ENCODE results near the gene NOTCH1.
"Not testable (repeated sequence)": the region's sequence is repeated elsewhere in the genome, so short reads cannot be mapped to it uniquely, and the experiment has no call there.

The NOTCH1 gene

GRCh38 chr9:136561779-136562178, 15.9 kb upstream of the NOTCH1 start (continued):
- TF ChIP-seq POU6F1 (CRISPR knock-in tag; IDR thresholded peaks at IDR 0.05; ENCODE audit: borderline replicate concordance, low read depth) (no peak), BACH2 (CRISPR knock-in tag; IDR thresholded peaks at IDR 0.05; ENCODE audit: borderline replicate concordance) (no peak), ESRRG (CRISPR knock-in tag; IDR thresholded peaks at IDR 0.05) (no peak), ZFP3 (CRISPR knock-in tag; IDR thresholded peaks at IDR 0.05) (no peak), ISL1 (CRISPR knock-in tag; IDR thresholded peaks at IDR 0.05) (no peak), CREB5 (CRISPR knock-in tag; IDR thresholded peaks at IDR 0.05; ENCODE audit: low read depth) (no peak), CSDC2 (CRISPR knock-in tag; IDR thresholded peaks at IDR 0.05) (no peak), ZNF565 (CRISPR knock-in tag; conservative IDR thresholded peaks at IDR 0.05; ENCODE audit: low read depth) (no peak)

- TF ChIP-seq CSRNP3 (CRISPR knock-in tag; IDR thresholded peaks at IDR 0.05) = no peak
- no peak for TF ChIP-seq BACH2 (CRISPR knock-in tag; IDR thresholded peaks at IDR 0.05; ENCODE audit: borderline replicate concordance)
- TF ChIP-seq ZNF70 (CRISPR knock-in tag; IDR thresholded peaks at IDR 0.05) = no peak
- no peak for TF ChIP-seq ARNTL (CRISPR knock-in tag; IDR thresholded peaks at IDR 0.05; ENCODE audit: borderline replicate concordance, low read depth)
- TF ChIP-seq GLIS3 (CRISPR knock-in tag; IDR thresholded peaks at IDR 0.05) = no peak
- TF ChIP-seq PPARA (CRISPR knock-in tag; IDR thresholded peaks at IDR 0.05; ENCODE audit: borderline replicate concordance) = no peak
- no peak for TF ChIP-seq TOX (CRISPR knock-in tag; IDR thresholded peaks at IDR 0.05; ENCODE audit: borderline replicate concordance)
- TF ChIP-seq ZFP3 (CRISPR knock-in tag; IDR thresholded peaks at IDR 0.05) = no peak
- TF ChIP-seq ZNF8 (CRISPR knock-in tag; IDR thresholded peaks at IDR 0.05) = no peak
- TF ChIP-seq PATZ1 (CRISPR knock-in tag; IDR thresholded peaks at IDR 0.05; ENCODE audit: borderline replicate concordance) = no peak
- TF ChIP-seq TSHZ2 (CRISPR knock-in tag; IDR thresholded peaks at IDR 0.05) = no peak
- TF ChIP-seq CREB5 (CRISPR knock-in tag; IDR thresholded peaks at IDR 0.05; ENCODE audit: low read depth) = no peak
- no peak for TF ChIP-seq TCF4 (CRISPR knock-in tag; IDR thresholded peaks at IDR 0.05; ENCODE audit: borderline replicate concordance)
- TF ChIP-seq ZNF565 (CRISPR knock-in tag; conservative IDR thresholded peaks at IDR 0.05; ENCODE audit: low read depth) = no peak
- TF ChIP-seq ZC3H10 (CRISPR knock-in tag; IDR thresholded peaks at IDR 0.05) = no peak
- TF ChIP-seq SNAI2 (CRISPR knock-in tag; IDR thresholded peaks at IDR 0.05) = no peak
- TF ChIP-seq ISL1 (CRISPR knock-in tag; IDR thresholded peaks at IDR 0.05) = no peak
- TF ChIP-seq CSDC2 (CRISPR knock-in tag; IDR thresholded peaks at IDR 0.05) = no peak
- no peak for TF ChIP-seq RARB (CRISPR knock-in tag; IDR thresholded peaks at IDR 0.05)
- TF ChIP-seq ZFP30 (CRISPR knock-in tag; IDR thresholded peaks at IDR 0.05) = no peak
- ATAC-seq = no peak
Measured at GRCh38 chr9:136560586-136560985, 14.7 kb upstream of the NOTCH1 start.

GRCh38 chr9:136559371-136559770, 13.5 kb upstream of the NOTCH1 start:
- ATAC-seq = not testable (repeated sequence)

GRCh38 chr9:136558846-136559245, 13.0 kb upstream of the NOTCH1 start:
- not testable (repeated sequence) for ATAC-seq

Data from SK-N-SH treated with all-trans-retinoic acid at 6 μM for 48 hours (cell line).